ENCODE data around the gene SEL1L.

DNA sequence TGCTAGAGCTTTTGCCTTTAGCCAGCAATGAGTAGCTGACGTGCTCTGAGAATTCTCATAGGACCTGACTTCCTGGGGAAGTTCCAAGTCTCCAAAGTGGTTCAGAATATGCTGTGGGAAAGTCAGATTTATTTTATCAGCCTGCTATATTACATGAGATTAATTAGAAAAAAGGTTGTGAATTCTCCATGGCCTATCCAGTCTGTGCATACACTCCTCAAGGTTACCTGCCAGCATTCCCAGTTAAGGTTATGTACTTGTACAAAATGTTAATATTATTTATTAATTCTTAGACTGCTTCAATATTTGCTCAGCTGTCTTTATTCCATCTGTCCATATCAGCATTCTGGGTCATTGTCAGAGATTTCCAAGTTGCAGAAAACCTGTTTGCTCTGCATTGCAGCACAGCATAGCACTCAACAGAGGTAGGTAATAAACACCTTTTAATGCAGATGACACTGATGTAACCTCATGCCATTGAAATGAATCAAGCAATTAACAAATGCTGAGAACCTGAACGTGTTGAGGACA lies 2.7 kb upstream of the SEL1L start:
- no peak for TF ChIP-seq TAF1 (IDR thresholded peaks at IDR 0.05; ENCODE audit: borderline replicate concordance, low read depth, low read length)
- TF ChIP-seq YY1 (IDR thresholded peaks at IDR 0.05; ENCODE audit: low read depth): no peak
- TF ChIP-seq, protein P1, sequence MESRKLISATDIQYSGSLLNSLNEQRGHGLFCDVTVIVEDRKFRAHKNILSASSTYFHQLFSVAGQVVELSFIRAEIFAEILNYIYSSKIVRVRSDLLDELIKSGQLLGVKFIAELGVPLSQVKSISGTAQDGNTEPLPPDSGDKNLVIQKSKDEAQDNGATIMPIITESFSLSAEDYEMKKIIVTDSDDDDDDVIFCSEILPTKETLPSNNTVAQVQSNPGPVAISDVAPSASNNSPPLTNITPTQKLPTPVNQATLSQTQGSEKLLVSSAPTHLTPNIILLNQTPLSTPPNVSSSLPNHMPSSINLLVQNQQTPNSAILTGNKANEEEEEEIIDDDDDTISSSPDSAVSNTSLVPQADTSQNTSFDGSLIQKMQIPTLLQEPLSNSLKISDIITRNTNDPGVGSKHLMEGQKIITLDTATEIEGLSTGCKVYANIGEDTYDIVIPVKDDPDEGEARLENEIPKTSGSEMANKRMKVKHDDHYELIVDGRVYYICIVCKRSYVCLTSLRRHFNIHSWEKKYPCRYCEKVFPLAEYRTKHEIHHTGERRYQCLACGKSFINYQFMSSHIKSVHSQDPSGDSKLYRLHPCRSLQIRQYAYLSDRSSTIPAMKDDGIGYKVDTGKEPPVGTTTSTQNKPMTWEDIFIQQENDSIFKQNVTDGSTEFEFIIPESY (IDR thresholded peaks at IDR 0.05; ENCODE audit: borderline replicate concordance, low read depth): no peak
- no peak for TF ChIP-seq EP300 (IDR thresholded peaks at IDR 0.05; ENCODE audit: borderline replicate concordance in 1 of 2, low read depth in 1 of 2, low read length in 1 of 2)
- TF ChIP-seq, protein P2, sequence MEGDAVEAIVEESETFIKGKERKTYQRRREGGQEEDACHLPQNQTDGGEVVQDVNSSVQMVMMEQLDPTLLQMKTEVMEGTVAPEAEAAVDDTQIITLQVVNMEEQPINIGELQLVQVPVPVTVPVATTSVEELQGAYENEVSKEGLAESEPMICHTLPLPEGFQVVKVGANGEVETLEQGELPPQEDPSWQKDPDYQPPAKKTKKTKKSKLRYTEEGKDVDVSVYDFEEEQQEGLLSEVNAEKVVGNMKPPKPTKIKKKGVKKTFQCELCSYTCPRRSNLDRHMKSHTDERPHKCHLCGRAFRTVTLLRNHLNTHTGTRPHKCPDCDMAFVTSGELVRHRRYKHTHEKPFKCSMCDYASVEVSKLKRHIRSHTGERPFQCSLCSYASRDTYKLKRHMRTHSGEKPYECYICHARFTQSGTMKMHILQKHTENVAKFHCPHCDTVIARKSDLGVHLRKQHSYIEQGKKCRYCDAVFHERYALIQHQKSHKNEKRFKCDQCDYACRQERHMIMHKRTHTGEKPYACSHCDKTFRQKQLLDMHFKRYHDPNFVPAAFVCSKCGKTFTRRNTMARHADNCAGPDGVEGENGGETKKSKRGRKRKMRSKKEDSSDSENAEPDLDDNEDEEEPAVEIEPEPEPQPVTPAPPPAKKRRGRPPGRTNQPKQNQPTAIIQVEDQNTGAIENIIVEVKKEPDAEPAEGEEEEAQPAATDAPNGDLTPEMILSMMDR (IDR thresholded peaks at IDR 0.05): no peak

Data from SK-N-SH (cell line).